GM19239 (cell line): Measurements from ENCODE around the gene PCBP3.
"Not testable (repeated sequence)": the region's sequence is repeated elsewhere in the genome, so short reads cannot be mapped to it uniquely, and the experiment has no call there.

Source experiments
- DNase-seq: peaks from one replicate; pipeline ENCODE4 v3.0.0; 2011; ENCODE audit warnings: low spot score; ENCODE audit not compliant: insufficient read length
- FAIRE-seq: peaks from 2 replicates; lab custom pipeline; 2011; peaks lifted over from hg19 to GRCh38; lab: Jason Lieb, UNC

The PCBP3 gene

DNA sequence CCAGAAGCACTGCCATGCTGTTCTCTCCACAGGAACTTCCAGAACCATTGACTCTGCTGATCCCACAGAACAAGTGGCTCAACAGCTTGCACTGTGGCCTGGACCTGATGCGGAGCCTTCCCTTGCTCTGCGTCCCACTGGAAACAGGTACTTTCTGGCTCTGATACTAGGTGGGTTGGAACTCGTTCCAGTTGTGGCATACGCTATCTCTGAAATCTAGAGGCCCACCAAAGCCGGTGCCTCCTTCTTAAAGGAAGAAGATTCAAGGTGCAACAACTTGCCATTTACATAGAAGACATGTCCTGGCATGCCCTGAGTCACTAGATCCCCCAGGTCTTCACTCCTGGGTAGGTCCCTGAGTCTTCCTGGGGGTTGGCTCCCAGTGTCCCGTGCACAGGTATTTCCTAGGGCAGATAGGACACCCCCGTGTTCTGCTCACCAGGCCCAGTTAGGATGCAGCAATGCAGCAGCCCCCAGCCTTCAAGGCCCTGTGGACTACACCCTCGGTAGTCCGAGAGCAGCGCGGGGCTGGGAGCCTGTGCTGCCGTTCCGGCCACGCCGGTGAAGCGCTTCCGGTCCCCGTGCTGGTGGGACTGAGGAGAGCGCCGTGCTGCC, 10.8 kb upstream of the PCBP3 start:
- DNase-seq (no peak), FAIRE-seq (no peak)

DNA sequence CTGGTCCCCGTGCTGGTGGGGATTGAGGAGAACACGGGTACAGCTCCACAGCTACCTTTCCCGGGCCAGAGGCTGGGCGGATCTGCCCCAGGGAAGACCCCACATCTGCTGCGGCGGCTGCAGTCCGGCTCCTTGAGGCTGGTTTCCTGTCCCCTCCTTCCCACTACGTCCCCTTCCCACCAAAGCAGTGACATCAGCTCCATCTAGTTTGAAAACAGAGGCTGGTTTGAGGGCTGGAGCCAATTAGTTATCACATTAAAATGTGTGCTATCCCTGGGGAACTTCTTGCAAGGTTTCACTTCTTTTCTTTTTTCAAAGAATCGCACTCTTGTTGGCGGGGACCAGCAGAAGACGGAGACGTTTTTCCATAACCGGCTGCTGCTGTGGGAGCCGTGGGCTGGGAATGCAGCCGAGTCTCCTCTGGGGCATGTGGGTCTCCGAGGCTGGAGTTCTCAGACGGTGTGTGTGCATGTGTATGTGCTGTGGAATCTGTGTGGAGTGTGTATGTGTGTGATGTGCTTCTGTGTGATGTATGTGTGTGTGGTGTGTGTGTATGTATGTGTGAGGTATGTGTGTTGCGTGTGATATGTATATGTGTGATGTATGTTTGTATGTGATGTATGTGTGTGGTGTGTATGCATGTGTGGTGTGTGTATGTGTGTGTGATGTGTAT, 8.9 kb upstream of the PCBP3 start:
- no peak for FAIRE-seq
- DNase-seq = no peak

DNA sequence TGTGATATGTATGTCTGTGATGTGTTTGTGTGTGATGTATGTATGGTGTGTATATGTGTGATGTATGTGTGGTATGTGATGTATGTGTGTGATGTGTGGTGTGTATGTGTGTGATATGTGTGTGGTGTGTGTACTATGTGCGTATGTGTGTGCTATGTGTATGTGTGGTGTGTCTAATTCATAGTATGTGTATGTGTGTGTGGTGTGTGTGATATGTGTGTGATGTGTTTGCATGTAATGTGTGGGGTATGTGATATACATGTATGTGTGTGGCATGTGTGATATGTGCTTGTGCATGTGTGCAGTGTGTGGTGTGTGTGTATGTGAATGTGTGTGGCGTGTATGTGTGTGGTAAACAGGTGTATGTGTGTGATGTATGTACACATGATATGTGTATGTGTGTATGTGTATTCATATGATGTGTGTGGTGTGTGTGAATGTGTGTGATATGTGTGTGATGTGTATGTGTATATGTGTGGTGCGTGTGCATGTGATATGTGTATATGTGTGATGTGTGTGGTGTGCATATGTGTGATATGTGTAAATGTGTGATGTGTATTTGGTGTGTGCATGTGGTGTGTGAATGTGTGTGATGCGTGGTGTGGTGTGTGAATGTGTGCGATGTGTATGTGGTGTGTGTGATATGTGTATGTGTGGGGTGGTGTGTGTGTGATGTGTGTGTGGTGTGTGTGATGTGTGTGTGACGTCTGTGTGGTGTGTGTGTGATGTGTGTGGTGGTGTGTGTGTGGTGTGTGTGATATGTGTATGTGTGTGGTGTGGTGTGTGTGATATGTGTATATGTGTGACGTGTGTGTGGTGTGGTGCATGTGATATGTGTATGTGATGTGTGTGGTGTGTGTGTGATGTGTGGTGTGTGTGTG, 8.0 kb upstream of the PCBP3 start:
- FAIRE-seq = no peak
- DNase-seq = no peak

DNA sequence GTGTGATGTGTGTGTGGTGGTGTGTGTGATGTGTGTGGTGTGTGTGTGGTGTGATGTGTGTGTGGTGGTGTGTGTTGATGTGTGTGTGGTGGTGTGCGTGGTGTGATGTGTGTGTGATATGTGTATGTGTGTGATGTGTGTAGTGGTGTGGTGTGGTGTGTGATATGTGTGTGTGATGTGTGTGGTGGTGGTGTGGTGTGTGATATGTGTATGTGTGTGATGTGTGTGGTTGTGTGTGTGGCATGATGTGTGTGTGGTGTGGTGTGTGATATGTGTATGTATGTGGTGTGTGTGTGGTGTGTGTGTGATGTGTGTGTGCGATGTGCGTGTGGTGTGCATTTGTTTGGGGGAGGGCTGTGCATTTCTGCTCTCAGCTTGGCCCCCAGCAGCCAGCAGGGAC, 7.1 kb upstream of the PCBP3 start:
- FAIRE-seq = no peak
- DNase-seq = no peak

DNA sequence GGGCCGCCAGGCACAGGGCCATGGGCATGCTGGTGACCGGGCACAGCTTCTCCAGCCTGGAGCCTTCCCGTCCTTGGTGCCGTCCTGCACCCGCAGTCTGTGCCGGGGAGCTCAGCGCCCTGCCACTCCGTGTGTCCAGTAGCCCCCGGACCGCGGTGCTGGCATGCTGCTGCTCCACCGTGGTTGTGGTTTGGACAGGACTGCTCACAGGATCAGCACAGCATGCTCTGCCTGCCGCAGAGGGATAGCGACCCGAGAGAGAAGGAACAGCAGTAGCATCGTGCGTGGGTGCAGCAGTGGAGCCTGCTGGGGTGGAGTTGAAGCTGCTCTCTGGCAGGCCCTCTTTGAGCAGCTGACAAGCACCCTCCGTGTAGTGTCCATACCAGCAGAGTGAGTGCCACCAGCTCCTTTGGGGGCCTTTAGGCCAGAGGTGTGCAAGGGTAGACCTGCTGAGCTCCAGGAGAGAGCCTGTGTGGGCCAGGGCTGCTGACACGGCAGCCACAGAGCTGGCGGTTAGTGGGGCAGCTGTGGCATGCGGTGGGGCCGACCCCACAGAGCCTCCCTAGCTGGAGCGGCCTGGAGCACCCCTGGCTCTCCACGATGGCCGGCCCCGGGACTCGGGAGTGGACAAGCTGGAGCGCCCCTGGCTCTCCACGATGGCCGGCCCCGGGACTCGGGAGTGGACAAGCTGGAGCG, 6.4 kb upstream of the PCBP3 start:
- FAIRE-seq (no peak), DNase-seq (no peak)

DNA sequence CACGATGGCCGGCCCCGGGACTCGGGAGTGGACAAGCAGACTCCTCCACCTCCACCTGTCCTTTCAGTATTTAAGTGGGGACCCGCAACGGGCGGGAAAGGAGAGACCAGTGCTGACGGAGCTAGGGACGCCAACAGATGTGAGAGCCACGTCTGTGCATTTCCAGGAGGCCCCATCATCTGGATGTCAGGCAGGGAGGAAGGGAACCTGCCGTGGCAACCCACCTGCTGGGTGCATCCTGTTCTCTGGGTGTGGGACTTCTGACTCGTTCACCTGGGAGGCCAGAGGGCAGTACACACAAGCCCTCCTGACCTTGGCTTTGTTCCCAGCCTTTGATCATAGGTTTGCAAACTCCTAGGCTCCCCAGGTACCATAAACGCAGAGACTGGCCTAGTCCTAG, 5.6 kb upstream of the PCBP3 start:
- DNase-seq (no peak), FAIRE-seq (no peak)

DNA sequence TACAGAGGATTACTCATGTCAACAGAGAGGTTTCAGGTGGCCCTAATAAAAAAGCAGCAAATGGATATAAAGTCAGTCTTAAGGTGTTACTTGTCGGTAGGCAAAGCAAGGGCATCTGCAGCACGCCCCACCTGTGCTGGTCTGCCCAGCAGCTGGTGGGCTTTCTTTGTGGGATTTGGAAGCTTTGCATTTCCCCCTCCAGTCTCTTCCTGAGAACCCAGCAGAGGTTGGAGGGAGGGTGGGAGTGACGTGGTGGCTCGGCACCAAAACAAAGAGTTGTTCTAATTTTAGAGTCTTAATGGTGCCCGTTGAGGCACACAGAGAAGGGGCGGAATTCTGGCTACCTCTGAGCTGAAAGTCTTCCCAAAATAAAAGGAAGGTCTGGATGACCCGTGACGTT, 4.8 kb upstream of the PCBP3 start:
- DNase-seq (no peak), FAIRE-seq (no peak)

DNA sequence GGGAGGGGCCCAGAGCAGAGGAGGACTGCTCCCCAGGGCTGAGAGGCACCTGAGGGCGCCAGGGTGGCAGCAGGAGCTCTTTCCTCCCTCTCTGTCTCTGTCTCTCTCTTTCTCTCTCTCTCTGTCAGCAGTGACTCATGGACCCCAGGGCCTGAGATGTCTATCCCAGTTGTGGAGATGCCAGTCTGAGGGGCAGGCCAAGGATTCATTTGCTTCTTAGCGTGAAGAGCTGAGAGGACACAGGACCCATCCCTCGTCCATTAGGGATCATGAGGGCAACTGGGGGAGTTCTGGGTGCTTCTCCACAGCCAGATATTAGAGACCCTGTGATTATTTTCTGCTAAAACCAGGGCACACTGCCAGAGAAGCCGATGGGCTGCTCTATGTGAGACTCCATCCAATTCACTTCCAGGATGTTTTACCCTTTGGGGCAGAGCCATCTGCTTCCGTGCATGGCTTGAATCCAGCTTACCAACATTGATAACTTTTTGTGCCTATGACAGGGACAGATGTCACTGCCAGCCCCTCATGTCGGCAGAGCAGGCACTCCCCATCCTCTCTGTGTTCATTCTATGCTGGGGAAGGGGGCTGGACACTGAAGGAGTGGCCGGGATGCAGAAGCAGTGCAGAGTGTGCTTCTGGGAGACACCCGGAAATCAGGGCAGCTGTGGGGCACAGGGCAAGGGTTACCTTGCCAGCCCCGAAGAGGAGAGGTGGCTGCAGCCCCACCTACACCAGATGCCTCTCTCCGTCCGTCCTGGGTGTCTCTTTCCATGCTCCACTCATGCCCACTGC, 4.1 kb upstream of the PCBP3 start:
- DNase-seq (no peak), FAIRE-seq (no peak)

DNA sequence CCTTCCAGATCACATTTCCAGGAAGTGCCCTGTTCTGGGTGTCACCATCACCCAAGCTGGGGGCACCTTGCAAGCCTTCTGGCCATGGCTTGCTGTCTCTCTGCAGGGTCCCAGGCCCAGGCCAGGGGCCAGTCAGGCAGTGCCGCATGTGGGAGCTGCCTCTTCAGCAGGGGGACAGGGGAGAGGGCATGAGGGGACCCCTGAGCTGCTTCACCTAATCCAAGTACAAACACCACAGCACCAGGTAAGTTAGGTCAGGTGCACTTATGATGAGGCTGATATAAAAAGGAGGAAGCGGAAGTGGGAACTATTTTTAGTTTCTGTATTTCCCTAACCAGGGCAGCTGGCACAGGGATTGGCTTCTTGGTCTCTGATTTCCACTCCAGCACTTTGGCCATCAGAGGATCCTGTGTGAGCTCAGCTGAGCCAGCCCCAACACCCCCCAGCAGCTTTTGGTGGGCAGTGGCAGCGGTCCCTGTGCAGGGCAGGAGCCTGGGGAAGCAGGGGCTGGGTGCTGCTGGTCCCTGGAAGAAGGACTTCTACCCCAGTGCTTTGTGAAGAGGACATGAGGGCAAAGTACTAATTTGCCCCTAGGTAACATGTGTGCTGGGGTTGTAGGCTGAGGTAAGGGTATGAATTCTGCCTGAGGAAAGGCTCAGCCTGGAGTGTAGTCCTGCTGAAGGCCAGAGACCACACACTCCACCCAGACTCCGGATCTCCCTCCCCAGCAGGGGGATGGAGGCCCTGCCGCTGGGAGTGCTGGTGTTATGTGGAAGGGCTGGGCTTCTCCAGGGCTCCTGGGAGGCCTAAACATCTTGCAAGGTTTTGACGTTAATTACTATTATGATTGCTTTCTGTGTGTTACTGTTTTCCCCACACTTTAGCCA, 3.3 kb upstream of the PCBP3 start:
- FAIRE-seq (no peak), DNase-seq (no peak)

DNA sequence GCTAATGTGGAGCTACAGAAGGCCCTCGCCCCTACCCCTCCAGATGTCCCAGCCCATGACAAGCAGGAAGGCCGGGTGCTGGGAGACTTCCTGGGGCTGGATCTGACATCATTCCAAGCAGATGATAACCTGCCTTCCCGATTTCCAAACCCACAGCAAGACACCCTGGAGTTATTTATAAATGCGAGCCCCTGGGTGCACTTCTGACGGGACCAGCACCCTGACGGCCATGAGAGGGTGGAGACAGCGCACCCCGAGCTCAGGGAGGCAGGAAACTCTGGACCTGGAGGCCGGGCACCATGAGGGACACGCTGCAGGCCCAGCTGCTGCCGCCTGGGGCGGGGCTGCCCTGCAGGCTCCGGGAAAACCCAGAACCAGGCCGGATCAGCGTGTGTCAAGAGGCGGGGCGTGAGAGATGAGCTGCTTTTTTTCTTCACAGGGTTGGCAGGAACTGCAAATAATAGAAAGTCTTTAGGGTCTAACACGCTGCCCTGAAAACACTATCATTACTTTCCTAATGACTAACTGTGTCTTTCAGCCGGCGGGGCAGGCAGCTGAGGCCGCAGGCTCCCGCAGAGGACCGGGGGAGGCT, 2.5 kb upstream of the PCBP3 start:
- no peak for DNase-seq
- no peak for FAIRE-seq

DNA sequence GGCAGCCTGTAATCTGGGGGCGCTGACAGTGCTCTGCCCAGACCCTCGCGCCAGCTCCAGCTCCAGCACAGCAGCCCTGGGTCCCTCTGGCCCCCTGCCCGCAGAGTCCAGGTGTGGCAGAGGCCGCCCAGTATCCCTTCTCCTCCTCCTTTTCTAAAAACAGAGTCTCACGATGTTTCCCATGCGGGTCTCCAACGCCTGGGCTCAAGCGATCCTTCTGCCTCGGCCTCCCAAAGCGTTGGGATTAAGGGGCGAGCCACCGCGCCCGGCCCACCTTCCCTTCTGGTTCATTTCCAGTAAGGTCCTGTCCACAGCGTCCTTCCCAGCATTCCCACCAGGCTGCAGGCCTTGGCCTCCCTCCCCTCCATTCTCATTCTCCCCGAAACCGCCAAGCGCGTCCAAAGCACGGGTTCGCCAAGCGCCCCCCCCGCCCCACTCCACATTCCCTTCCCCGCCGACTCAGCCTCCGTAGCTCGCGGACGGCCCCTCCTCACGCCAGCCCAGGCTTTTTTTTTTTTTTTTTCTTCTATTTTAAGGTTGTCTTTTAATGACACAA, 2.0 kb upstream of the PCBP3 start:
- DNase-seq = no peak
- no peak for FAIRE-seq

DNA sequence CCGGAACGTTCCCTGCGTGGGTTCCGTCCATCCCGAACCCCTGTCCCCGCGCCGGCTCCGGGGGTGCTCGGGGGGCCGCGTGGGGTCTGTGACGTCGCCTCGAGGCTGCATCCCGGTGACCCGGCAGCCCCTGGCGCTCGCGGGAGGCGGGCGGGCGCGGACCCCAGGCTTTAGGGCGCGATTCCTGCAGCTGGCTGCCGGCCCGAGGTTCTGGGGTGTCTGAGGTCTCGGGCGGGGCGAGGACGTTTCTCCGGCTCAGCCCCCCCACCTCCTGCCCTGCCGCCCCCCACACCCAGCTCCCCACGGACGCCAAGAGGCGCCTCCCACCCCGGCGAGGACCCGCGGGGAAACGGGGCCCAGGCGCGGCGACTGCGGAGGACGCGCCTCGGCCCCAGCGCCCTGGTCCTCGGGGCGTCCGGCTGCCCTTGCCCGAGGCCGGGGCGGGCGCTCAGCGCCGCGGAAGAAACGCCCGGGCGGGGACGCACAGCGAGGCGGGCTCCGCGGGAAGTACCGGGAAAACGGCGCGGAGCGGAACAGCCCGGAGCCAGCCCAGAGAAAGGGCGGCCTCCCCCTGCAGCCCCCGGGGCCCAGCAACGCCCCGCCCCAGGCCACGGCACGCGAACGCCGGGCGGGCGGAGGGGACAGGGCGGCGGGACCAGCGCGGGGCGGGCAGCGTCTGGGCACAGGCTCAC, 1.3 kb upstream of the PCBP3 start:
- no peak for DNase-seq
- no peak for FAIRE-seq

DNA sequence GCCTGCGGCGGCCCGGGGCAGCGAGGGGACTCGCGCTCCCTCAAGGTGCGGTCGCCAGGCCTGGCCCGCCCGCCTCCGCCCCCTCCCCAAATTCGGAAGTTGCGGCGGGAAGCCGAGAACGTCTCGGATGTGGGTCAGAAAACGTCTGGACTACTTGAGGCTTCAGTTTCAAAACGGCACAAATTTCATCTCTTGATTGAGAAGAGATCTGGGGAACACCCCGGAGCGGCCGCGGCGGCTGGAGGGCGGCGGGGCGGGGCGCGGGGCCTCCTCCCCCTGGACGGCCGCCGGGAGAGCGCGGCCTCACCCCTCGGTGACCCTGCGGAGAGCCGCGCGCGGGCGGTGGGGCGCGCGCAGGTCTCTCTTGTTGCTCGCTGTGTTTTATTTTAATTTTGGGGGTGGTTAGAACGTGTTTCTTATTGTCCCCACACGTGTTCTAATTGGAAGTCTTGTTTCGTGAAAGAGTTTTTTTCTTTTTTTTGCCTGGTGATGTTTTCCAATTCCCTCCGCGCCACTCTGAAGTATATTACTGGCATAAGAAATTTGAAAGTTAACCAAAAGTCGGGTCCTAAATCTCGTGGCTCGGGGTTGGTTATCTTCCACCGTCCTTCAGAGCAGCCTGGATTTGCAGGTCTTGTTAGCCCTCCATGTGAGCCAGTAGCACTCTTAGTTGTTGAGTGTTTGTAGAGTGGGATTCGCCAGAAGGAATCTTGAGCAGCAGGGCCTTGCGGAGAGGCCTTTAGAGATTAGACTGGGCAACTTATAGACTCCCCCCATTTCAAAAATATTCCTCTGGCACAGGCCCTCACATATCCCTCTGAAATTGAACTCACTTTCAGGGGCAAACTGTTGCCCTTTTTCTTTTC, 749 bp downstream of the PCBP3 start:
- no peak for FAIRE-seq
- DNase-seq = no peak

DNA sequence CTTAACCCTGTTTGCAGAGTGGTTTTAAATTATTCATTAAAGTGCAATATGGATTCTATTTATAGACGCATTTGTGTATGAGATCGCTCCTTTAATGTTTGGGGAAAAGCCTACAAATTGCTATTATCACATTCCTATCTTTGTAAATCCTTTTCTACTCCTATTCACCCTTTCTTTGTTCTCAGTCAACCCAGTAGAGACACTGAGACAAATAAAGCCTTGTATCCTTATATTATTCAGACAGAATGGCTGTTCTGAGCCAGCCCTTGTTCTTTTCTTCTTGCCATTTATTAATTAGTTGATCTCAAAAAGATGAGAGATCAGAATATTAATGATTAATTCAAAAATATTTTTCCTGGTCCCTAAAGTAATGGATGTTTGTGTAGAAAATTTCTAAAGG, 8.4 kb downstream of the PCBP3 start:
- FAIRE-seq = no peak
- DNase-seq = no peak

DNA sequence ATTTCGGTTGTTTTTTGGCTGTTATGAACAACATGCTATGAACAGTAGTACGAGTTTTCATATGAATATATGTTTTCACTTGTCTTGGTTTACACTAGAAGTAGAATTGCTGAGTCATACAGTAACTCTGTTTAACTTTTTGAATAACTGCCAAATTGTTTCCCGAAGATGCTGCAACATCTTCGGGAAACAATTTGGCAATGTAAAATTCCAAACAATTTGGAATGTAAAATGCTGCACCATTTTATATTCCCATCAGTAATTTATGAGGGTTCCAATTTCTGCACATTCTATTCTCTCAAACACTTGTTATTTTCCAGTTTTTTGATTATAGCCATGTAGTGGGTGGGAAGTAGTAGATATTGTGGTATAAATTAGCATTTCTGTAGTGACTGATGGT, 11.6 kb downstream of the PCBP3 start:
- FAIRE-seq = no peak
- no peak for DNase-seq

DNA sequence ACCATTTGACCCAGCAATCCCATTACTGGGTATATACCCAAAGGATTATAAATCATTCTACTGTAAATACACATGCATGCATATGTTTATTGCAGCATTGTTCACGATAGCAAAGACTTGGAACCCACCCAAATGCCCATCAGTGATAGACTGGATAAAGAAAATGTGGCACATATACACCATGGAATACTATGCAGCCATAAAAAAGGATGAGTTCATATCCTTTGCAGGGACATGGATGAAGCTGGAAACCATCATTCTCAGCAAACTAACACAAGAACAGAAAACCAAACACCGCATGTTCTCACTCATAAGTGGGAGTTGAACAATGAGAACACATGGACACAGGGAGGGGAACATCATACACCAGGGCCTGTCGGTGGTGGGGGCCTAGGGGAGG, 12.6 kb downstream of the PCBP3 start:
- DNase-seq, FAIRE-seq: not testable (repeated sequence)
